ENCODE measurements around the gene PPIP5K2.
"Not testable (repeated sequence)": the region's sequence is repeated elsewhere in the genome, so short reads cannot be mapped to it uniquely, and the experiment has no call there.

PPIP5K2 gene

GRCh38 chr5:103126557-103126956, 6.5 kb downstream of the PPIP5K2 start:
- DNase-seq = no peak

DNA sequence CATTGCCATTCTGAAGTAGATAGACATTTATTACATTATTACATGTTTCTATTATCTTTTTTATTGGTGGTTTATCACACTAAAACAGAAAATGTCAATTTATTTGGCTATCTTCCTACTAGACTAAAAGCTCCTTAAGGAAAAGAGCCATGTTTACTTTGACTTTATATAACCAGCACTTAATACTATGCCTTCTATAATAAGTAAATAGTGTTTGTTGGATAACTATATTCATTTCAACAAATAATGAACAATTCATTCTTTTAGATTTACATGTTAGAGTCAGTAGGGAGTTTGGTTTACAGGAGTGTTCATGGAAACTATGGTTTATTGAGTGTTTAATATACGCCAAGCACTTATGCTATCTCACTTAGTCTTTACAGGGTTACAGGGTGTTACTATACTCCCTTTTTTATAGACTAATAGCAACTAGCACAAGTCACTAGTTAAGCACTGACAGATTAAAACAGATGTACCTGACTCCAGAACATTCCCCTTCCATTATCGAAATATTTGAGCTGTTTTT, 7.3 kb downstream of the PPIP5K2 start:
- DNase-seq = no peak

- no peak for DNase-seq
Measured at GRCh38 chr5:103128202-103128601, 8.1 kb downstream of the PPIP5K2 start.

- DNase-seq = no peak
Measured at GRCh38 chr5:103132684-103133083, 12.6 kb downstream of the PPIP5K2 start.

GRCh38 chr5:103133231-103133630, 13.1 kb downstream of the PPIP5K2 start:
- DNase-seq = no peak

DNA sequence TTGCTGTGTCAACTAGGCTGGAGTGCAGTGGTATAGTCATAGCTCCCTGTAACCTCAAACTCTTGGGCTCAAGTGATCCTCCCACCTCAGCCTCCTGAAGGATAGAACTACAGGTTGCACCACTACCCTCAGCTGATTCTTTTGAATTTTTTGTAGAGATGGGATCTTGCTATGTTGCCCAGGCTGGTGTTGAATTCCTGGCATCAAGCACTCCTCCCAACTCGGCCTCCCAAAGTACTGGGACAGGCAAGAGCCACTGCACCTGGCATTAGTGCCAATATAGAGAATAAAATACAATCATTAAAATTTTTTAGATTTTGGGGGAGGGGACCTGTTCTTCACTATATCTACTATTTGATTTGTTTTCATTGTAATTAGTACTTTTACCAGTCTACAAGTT, 15.4 kb downstream of the PPIP5K2 start:
- DNase-seq = no peak

DNA sequence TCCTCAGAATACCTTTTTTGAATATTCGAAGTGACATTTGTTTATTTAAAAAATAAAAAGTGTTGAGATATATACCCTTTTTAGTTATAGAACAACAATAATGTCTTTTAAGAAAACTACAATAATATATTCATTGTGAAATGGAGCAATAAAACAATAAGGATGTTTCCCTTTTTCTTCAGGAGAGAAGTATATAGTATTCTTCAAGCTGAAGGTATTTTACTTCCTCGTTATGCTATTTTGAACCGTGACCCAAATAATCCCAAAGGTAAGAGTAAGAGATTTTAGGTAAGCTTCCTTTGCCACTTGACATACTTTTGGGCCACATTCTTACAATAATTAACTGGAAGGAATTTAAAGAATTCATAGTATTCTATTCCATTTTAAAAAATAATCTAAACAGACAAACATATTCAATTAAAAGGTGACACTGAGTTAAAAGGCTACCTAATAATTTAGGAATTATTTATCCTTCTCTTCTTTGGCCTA, 18.1 kb downstream of the PPIP5K2 start:
- DNase-seq = no peak

DNA sequence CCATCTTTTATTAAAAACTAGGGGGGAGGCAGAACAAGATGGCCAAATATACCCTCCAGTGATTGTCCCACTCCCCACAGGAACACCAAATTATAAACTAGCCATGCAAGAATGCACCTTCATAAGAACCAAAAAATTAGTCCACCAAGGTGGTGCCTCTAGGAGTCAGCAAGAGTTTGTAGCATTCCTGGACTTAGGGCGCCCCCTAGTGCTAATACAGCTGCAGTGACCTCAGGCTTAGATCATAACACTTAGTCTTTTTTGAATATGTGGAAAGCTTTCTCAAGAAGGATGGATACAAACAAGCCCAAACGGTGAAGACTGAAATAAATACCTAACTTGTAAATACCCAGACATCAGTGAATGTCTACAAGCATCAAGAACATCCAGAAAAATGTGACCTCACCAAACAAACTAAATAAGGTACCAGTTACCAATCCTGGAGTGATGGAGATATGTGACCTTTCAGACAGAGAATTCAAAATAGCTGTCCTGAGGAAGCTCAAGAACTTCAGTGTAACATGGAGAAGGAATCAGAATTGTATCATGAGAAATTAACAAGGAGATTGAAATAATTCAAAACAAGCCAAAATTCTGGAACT, 19.3 kb downstream of the PPIP5K2 start:
- peak; percentile 87 for DNase-seq

DNA sequence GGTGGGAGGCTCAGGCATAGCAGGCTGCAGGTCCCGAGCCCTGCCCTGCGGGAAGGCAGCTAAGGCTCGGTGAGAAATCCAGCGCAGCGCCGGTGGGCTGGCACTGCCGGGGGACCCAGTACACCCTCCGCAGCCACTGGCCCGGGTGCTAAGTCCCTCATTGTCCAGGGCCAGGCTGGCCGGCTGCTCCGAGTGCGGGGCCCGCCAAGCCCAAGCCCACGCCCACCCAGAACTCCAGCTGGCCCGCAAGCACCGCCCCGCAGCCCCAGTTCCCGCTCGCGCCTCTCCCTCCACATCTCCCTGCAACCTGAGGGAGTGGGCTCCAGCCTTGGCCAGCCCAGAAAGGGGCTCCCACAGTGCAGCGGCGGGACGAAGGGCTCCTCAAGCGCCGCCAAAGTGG, 22.0 kb downstream of the PPIP5K2 start:
- not testable (repeated sequence) for DNase-seq

GRCh38 chr5:103145196-103145595, 25.1 kb downstream of the PPIP5K2 start:
- DNase-seq = no peak

- DNase-seq = no peak
Measured at GRCh38 chr5:103148213-103148612, 28.1 kb downstream of the PPIP5K2 start.

- DNase-seq = no peak
Measured at GRCh38 chr5:103151156-103151555, 31.1 kb downstream of the PPIP5K2 start.

GRCh38 chr5:103166706-103167105, 46.6 kb downstream of the PPIP5K2 start:
- DNase-seq = no peak

DNA sequence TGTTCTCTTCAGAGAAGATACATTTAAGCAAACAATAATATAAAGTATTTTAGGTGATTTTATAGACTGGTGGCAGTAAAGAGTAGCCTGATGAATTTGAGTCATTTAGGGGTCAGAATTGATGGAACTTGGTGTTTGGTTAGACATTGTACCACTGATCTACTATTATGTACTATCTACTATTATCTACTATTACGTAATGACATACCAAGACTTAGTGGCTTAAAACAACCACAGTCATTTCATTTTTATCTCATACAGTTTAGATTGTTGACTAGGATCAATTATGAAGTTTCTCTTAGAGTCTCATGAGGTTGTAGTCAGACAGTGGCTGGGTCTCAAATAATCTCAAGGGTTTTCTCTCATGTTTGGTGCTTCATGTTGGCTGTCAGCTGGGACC, 54.0 kb downstream of the PPIP5K2 start:
- no peak for DNase-seq

GRCh38 chr5:103177543-103177942, 57.4 kb downstream of the PPIP5K2 start:
- DNase-seq = no peak

GRCh38 chr5:103178167-103178566, 58.1 kb downstream of the PPIP5K2 start:
- DNase-seq = no peak

- DNase-seq = no peak
Measured at GRCh38 chr5:103186152-103186551, 66.1 kb downstream of the PPIP5K2 start.

DNA sequence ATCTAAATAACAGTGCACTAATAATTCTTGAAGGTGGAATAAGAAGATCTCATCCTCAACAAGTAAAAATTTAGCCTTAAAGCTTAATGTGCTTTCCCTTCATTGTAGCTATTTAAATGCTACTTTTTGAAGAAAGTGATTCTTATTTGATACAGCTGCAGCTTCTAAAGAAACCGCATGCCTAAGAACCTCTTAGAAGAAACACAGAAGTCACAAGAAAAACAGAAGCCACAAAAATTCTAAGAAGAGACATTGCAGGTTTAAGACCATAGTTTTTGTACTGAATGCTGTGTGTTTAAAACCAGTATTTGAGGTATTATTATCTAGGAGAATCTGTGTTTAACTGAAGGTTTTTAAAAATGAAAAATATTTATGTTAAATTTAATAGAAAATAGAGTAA, 68.3 kb downstream of the PPIP5K2 start:
- no peak for DNase-seq

DNA sequence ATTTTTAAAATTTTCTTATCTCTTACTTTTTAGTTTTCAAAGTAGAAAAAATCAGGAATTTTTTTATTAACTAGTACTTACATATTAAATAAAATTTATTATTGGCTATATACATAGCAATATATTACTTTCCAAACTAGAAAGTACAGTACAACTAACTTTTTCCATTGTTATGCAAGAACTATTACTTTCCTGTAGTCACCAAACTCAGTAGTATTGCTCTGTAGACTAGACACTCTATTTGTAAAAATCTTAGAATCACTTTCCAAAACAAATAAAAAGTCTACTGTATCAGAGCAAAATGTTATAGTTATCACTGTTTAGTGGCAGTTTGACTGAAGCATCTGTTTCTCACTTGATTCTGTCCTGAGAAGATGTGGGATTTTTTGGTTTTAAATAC, 83.1 kb downstream of the PPIP5K2 start:
- no peak for DNase-seq

GRCh38 chr5:103204990-103205389, 84.9 kb downstream of the PPIP5K2 start:
- DNase-seq = not testable (repeated sequence)

GRCh38 chr5:103205991-103206700, 86.0 kb downstream of the PPIP5K2 start:
- no peak for DNase-seq

DNA sequence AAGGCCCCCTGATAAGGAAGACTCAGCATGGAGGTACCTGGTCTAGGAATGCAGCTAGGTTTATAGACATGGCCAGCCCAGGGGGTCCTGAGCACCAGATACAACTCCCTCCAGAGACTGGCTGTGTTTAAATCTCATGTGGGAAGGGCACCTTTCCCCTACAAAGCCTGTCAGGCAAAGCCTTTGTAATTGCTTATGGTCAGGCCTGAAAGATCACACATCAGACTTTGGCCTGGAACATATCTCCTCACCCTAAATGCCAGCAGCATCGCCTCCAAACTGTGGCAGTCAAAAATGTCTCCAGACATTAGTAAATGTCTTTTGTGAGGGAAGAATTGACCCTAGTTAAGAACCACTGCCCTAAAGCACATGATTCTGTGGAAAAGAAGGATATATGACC, 86.9 kb downstream of the PPIP5K2 start:
- no peak for DNase-seq

DNA sequence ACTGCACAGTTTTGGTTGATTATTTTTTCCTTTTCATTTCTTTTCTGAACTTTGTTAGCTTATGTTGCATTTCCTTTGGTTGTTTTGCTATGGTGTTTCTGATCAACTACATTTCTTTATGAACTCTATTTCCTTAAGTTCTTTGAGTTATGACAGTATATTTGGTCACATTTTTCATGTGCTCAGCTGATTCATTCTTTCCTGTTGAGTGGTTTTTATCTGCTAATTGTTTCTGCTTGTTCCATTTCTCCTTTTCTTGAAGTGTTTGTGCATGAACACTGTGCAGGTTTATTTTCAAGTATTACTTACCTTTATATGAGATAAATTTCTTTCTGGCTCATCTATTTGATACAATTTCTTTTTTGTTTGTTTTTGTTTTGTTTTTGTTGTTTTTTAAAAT, 87.6 kb downstream of the PPIP5K2 start:
- no peak for DNase-seq

GRCh38 chr5:103208460-103208859, 88.4 kb downstream of the PPIP5K2 start:
- DNase-seq = no peak
